GM23338 (cell line): Measurements from ENCODE around the gene PSMD14. TPM values are rescaled to one million over a fixed set of nuclear protein-coding genes. Genes with fewer than 3 reads are reported as not detected.

Experiments
- ATAC-seq: fragments of 200-7000 bp; cut with Tn5 transposase; 3 replicates; pipeline ENCODE4 v1.9.1; 2020
- DNase-seq: peaks from one replicate; pipeline ENCODE4 v3.0.0-alpha.2; 2015; ENCODE audit warnings: low spot score
- H2AFZ ChIP-seq: fragments of 200-600 bp; sonication (generic); 2 replicates; pipeline ENCODE4 v1.8.0; 2016; ENCODE audit warnings: antibody characterized with exemption, mild to moderate bottlenecking, moderate library complexity
- H3F3A ChIP-seq: fragments of 200-600 bp; sonication (generic); replicated peaks from 2 replicates; pipeline ENCODE4 v1.8.0; 2017; ENCODE audit warnings: antibody characterized with exemption, mixed run types, low read depth
- H3K27ac ChIP-seq: fragments of 200-600 bp; sonication (generic); 2 replicates; pipeline ENCODE4 v1.6.1; 2016; ENCODE audit warnings: low read depth
- H3K27me3 ChIP-seq: fragments of 200-600 bp; sonication (generic); 2 replicates; pipeline ENCODE4 v1.8.0; 2016; ENCODE audit warnings: mild to moderate bottlenecking, mixed run types, moderate library complexity; ENCODE audit not compliant: insufficient read depth
- H3K36me3 ChIP-seq: fragments of 200-600 bp; sonication (generic); 2 replicates; pipeline ENCODE4 v1.8.0; 2016; ENCODE audit warnings: mild to moderate bottlenecking; ENCODE audit not compliant: insufficient read depth
- H3K4me1 ChIP-seq: fragments of 200-600 bp; sonication (generic); 2 replicates; pipeline ENCODE4 v1.8.0; 2016; ENCODE audit warnings: mild to moderate bottlenecking, moderate library complexity; ENCODE audit not compliant: insufficient read depth
- H3K4me2 ChIP-seq: fragments of 200-600 bp; sonication (generic); 2 replicates; pipeline ENCODE4 v1.7.1; 2017; ENCODE audit warnings: mixed run types
- H3K4me3 ChIP-seq: fragments of 200-600 bp; sonication (generic); 2 replicates; pipeline ENCODE4 v1.6.1; 2016; ENCODE audit warnings: mixed run types
- H3K79me2 ChIP-seq: fragments of 200-600 bp; sonication (generic); replicated peaks from 2 replicates; pipeline ENCODE4 v1.8.0; 2017; ENCODE audit warnings: mild to moderate bottlenecking; ENCODE audit not compliant: insufficient read depth
- H3K9me2 ChIP-seq: fragments of 200-600 bp; sonication (generic); 2 replicates; pipeline ENCODE4 v1.8.0; 2017; ENCODE audit not compliant: insufficient read depth
- H4K20me1 ChIP-seq: fragments of 200-600 bp; sonication (generic); replicated peaks from 2 replicates; pipeline ENCODE4 v1.8.0; 2017; ENCODE audit warnings: mild to moderate bottlenecking; ENCODE audit not compliant: insufficient read depth
- H3K27ac Mint-ChIP-seq: 2 replicates; pipeline ENCODE4 v1.8.0; 2020; ENCODE audit warnings: inconsistent platforms, mild to moderate bottlenecking, moderate library complexity, mixed read lengths
- H3K27me3 Mint-ChIP-seq: 3 replicates; pipeline ENCODE4 v1.8.0; 2022; ENCODE audit warnings: low read depth, mild to moderate bottlenecking, moderate library complexity, mixed read lengths, inconsistent platforms; ENCODE audit not compliant: insufficient read depth, poor library complexity
- H3K36me3 Mint-ChIP-seq: 3 replicates; pipeline ENCODE4 v1.8.0; 2021; ENCODE audit warnings: low read depth, mild to moderate bottlenecking, inconsistent platforms, moderate library complexity, mixed read lengths
- H3K4me1 Mint-ChIP-seq: 3 replicates; pipeline ENCODE4 v1.8.0; 2020; ENCODE audit warnings: mild to moderate bottlenecking, inconsistent platforms, mixed read lengths
- H3K4me3 Mint-ChIP-seq: 3 replicates; pipeline ENCODE4 v1.8.0; 2021; ENCODE audit warnings: moderate library complexity, mild to moderate bottlenecking, inconsistent platforms, mixed read lengths
- H3K9me3 Mint-ChIP-seq: 3 replicates; pipeline ENCODE4 v1.8.0; 2020; ENCODE audit warnings: moderate library complexity, mild to moderate bottlenecking, inconsistent platforms, mixed read lengths
- CREB1 ChIP-seq: fragments of 250-450 bp; sonication (Bioruptor Pico); IDR thresholded peaks from 2 replicates; pipeline ENCODE4 v1.5.0; 2020; ENCODE audit warnings: low read depth, mild to moderate bottlenecking, moderate library complexity
- CTCF ChIP-seq, 2 experiments: fragments of 200-600 bp in 1 of 2; sonication (generic) in 1 of 2; conservative IDR thresholded peaks; 2 replicates each; pipeline versions ENCODE4 v1.5.1 to v1.6.1; 2016 to 2017; ENCODE audit warnings: antibody characterized with exemption in 2 of 2, low read depth in 2 of 2, mild to moderate bottlenecking in 2 of 2, moderate library complexity in 1 of 2
- ETS1 ChIP-seq: IDR thresholded peaks from 2 replicates; pipeline ENCODE4 v1.6.1; 2016; ENCODE audit warnings: antibody characterized with exemption
- EZH2 ChIP-seq: fragments of 200-600 bp; sonication (generic); IDR thresholded peaks from one replicate; pipeline ENCODE4 v1.8.0; 2017; ENCODE audit warnings: antibody characterized with exemption, mild to moderate bottlenecking, low read depth; ENCODE audit not compliant: unreplicated experiment
- JUNB ChIP-seq: IDR thresholded peaks from one replicate; pipeline ENCODE4 v1.6.1; 2016; ENCODE audit warnings: antibody characterized with exemption; ENCODE audit not compliant: unreplicated experiment
- NANOG ChIP-seq: IDR thresholded peaks from 2 replicates; pipeline ENCODE4 v1.6.1; 2016; ENCODE audit warnings: antibody characterized with exemption, borderline replicate concordance
- STAT1 ChIP-seq: IDR thresholded peaks from one replicate; pipeline ENCODE4 v1.6.1; 2016; ENCODE audit warnings: antibody characterized with exemption; ENCODE audit not compliant: unreplicated experiment
- ZNF114 ChIP-seq: fragments of 250-450 bp; sonication (Bioruptor Pico); IDR thresholded peaks from 2 replicates; pipeline ENCODE4 v1.5.0; 2020; ENCODE audit warnings: mild to moderate bottlenecking, moderate library complexity
- polyA plus RNA-seq: library from polyadenylated mRNA; unstranded; fragments of >200 nt; fragmentation: Nextera tagmentation; extraction: Ambion mirVana; gene quantifications from 2 replicates; pipeline ENCODE4 v1.2.1, GENCODE V29; 2016
- total RNA-seq: library from RNA; depleted of rRNA; stranded (reverse); fragments of >200 nt; shearing (Covaris generic); gene quantifications from 2 replicates; pipeline ENCODE4 v1.2.3, GENCODE V29; 2014
- TF ChIP-seq, protein P1 (sequence below): fragments of 250-450 bp; sonication (Bioruptor Pico); IDR thresholded peaks from 2 replicates; pipeline ENCODE4 v1.5.0; 2020; ENCODE audit warnings: mild to moderate bottlenecking, moderate library complexity
- TF ChIP-seq, protein P2 (sequence below): IDR thresholded peaks from one replicate; pipeline ENCODE4 v1.6.1; 2018; ENCODE audit warnings: antibody characterized with exemption; ENCODE audit not compliant: unreplicated experiment

PSMD14 gene
- total and polyA plus RNA-seq, 2 experiments from 2014 or later, result 92.2 to 123 TPM

DNA sequence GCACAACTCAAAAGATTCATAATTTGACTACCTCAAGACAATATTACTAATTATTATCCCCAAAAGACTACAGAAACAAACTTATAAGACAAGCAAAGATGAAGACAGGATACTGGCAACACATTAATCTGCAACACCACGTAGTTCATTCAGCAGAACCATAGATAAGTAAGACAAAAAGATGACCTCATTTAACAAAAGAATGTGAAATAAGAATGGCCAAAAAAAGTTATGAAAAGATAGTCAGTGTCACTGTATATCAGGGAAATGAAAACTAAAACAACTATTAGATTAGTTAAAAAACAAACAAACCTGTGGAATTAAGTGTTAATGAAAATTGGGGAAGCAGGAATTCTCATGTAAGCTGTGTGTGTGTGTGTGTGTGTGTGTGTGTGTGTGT is 19.4 kb downstream of the PSMD14 start (continued):
- TF ChIP-seq, protein P1, sequence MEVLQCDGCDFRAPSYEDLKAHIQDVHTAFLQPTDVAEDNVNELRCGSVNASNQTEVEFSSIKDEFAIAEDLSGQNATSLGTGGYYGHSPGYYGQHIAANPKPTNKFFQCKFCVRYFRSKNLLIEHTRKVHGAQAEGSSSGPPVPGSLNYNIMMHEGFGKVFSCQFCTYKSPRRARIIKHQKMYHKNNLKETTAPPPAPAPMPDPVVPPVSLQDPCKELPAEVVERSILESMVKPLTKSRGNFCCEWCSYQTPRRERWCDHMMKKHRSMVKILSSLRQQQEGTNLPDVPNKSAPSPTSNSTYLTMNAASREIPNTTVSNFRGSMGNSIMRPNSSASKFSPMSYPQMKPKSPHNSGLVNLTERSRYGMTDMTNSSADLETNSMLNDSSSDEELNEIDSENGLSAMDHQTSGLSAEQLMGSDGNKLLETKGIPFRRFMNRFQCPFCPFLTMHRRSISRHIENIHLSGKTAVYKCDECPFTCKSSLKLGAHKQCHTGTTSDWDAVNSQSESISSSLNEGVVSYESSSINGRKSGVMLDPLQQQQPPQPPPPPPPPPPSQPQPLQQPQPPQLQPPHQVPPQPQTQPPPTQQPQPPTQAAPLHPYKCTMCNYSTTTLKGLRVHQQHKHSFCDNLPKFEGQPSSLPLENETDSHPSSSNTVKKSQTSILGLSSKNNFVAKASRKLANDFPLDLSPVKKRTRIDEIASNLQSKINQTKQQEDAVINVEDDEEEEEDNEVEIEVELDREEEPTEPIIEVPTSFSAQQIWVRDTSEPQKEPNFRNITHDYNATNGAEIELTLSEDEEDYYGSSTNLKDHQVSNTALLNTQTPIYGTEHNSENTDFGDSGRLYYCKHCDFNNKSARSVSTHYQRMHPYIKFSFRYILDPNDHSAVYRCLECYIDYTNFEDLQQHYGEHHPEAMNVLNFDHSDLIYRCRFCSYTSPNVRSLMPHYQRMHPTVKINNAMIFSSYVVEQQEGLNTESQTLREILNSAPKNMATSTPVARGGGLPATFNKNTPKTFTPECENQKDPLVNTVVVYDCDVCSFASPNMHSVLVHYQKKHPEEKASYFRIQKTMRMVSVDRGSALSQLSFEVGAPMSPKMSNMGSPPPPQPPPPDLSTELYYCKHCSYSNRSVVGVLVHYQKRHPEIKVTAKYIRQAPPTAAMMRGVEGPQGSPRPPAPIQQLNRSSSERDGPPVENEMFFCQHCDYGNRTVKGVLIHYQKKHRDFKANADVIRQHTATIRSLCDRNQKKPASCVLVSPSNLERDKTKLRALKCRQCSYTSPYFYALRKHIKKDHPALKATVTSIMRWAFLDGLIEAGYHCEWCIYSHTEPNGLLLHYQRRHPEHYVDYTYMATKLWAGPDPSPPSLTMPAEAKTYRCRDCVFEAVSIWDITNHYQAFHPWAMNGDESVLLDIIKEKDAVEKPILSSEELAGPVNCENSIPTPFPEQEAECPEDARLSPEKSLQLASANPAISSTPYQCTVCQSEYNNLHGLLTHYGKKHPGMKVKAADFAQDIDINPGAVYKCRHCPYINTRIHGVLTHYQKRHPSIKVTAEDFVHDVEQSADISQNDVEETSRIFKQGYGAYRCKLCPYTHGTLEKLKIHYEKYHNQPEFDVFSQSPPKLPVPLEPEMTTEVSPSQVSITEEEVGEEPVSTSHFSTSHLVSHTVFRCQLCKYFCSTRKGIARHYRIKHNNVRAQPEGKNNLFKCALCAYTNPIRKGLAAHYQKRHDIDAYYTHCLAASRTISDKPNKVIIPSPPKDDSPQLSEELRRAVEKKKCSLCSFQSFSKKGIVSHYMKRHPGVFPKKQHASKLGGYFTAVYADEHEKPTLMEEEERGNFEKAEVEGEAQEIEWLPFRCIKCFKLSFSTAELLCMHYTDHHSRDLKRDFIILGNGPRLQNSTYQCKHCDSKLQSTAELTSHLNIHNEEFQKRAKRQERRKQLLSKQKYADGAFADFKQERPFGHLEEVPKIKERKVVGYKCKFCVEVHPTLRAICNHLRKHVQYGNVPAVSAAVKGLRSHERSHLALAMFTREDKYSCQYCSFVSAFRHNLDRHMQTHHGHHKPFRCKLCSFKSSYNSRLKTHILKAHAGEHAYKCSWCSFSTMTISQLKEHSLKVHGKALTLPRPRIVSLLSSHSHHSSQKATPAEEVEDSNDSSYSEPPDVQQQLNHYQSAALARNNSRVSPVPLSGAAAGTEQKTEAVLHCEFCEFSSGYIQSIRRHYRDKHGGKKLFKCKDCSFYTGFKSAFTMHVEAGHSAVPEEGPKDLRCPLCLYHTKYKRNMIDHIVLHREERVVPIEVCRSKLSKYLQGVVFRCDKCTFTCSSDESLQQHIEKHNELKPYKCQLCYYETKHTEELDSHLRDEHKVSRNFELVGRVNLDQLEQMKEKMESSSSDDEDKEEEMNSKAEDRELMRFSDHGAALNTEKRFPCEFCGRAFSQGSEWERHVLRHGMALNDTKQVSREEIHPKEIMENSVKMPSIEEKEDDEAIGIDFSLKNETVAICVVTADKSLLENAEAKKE (CRISPR knock-in tag), result no peak
- TF ChIP-seq NANOG (no peak), ZNF114 (CRISPR knock-in tag) (no peak), ETS1 (no peak), CREB1 (CRISPR knock-in tag) (no peak), EZH2 (no peak), JUNB (no peak), STAT1 (no peak)

DNA sequence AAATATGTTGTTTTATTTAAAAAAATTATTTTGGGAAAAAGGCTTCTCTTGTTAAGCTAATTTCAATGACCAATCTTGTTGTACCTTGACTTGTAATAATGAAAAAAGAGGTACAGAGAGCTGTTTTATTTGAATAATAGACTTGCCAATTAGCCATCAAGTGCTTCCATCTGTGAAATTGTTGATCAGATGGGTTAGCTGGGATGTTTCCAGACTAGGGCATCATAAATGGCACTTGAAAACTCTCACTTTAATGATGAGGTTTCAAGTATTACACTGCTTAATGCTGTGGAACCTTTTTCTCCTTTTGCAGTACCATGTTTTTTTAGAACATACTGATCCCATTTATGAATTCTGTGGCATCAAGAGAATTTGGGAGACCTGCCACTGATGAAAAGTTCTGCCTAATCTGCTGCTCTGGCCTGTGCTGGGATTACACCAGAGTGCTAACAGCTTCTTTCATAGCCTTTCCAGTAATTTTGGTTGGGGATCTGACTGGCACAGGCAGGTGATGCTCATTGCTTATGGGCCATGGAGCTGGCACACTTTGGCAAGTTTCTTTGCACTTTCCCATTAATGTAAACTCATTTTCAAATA is 24.2 kb downstream of the PSMD14 start:
- TF ChIP-seq CTCF (conservative IDR thresholded peaks at IDR 0.05; ENCODE audit: low read depth in 2 of 2), result no peak
- TF ChIP-seq, protein P2, sequence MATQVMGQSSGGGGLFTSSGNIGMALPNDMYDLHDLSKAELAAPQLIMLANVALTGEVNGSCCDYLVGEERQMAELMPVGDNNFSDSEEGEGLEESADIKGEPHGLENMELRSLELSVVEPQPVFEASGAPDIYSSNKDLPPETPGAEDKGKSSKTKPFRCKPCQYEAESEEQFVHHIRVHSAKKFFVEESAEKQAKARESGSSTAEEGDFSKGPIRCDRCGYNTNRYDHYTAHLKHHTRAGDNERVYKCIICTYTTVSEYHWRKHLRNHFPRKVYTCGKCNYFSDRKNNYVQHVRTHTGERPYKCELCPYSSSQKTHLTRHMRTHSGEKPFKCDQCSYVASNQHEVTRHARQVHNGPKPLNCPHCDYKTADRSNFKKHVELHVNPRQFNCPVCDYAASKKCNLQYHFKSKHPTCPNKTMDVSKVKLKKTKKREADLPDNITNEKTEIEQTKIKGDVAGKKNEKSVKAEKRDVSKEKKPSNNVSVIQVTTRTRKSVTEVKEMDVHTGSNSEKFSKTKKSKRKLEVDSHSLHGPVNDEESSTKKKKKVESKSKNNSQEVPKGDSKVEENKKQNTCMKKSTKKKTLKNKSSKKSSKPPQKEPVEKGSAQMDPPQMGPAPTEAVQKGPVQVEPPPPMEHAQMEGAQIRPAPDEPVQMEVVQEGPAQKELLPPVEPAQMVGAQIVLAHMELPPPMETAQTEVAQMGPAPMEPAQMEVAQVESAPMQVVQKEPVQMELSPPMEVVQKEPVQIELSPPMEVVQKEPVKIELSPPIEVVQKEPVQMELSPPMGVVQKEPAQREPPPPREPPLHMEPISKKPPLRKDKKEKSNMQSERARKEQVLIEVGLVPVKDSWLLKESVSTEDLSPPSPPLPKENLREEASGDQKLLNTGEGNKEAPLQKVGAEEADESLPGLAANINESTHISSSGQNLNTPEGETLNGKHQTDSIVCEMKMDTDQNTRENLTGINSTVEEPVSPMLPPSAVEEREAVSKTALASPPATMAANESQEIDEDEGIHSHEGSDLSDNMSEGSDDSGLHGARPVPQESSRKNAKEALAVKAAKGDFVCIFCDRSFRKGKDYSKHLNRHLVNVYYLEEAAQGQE, result no peak
- H3K4me1 Mint-ChIP-seq, result no peaks in the 10 kb centered on the region; the same call in 2 of the 3 replicates
- H3K4me2 ChIP-seq, result no peak overlapping the region
- peaks cover 2% of the 10 kb centered on the region for H3K27me3 Mint-ChIP-seq
- H3K27me3 ChIP-seq, result no peaks in the 10 kb centered on the region
- H3K36me3 ChIP-seq, result no peaks in the 10 kb centered on the region
- ATAC-seq, result no peak
- no peak overlapping the region for H3K27ac ChIP-seq
- H3K4me1 ChIP-seq, result no peaks in the 10 kb centered on the region
- no peak for DNase-seq
- H3K9me3 Mint-ChIP-seq, result no peaks in the 10 kb centered on the region
- H4K20me1 ChIP-seq, result no peaks in the 10 kb centered on the region; the same call in 1 of the 2 replicates
- H3K27ac Mint-ChIP-seq, result no peak overlapping the region
- no peak overlapping the region for H2AFZ ChIP-seq
- peaks cover 82% of the 10 kb centered on the region for H3K79me2 ChIP-seq
- H3K9me2 ChIP-seq, result no peaks in the 10 kb centered on the region
- no peak overlapping the region for H3K4me3 Mint-ChIP-seq
- H3F3A ChIP-seq, result no peaks in the 10 kb centered on the region
- no peak overlapping the region for H3K4me3 ChIP-seq
- H3K36me3 Mint-ChIP-seq, result peaks cover 7% of the 10 kb centered on the region; the same call in 1 of the 3 replicates
